ENCODE data around the gene TSPAN5.

TSPAN5 gene

GRCh38 chr4:98700656-98701055, 42.2 kb upstream of the TSPAN5 start:
- Histone ChIP-seq H3K79me1 (ENCODE audit: low read depth, low read length) (no peaks in the 10 kb centered on the region), H3K4me1 (ENCODE audit: control insufficient read depth in 2 of 2, insufficient read depth in 1 of 2, low read depth in 1 of 2, low read length in 2 of 2) (no peaks in the 10 kb centered on the region), H3K4ac (ENCODE audit: low read length) (no peak overlapping the region), H2AFZ (ENCODE audit: low read length) (no peak overlapping the region), H3K14ac (ENCODE audit: low read length) (no peak overlapping the region), H3K4me3 (ENCODE audit: low read length in 2 of 2) (no peak overlapping the region), H2BK15ac (ENCODE audit: low read length) (no peak overlapping the region), H3K18ac (ENCODE audit: low read length) (no peak overlapping the region), H2BK5ac (ENCODE audit: low read length) (no peak overlapping the region), H3K9ac (ENCODE audit: low read depth, low read length, poor library complexity) (no peak overlapping the region), H3K4me2 (ENCODE audit: insufficient read depth, low read length, poor library complexity, severe bottlenecking) (no peak overlapping the region), H4K8ac (ENCODE audit: low read depth, low read length) (no peak overlapping the region), H3K36me3 (replicated peaks in 1 of 2; ENCODE audit: control insufficient read depth in 2 of 2, insufficient read depth in 2 of 2, low read length in 2 of 2) (no peaks in the 10 kb centered on the region), H3K27me3 (ENCODE audit: control insufficient read depth in 3 of 3, insufficient read depth in 3 of 3, low read depth in 1 of 3, low read length in 3 of 3) (no peaks in the 10 kb centered on the region), H4K91ac (ENCODE audit: low read depth, low read length, poor library complexity) (no peak overlapping the region), H3K23ac (ENCODE audit: low read depth, low read length, poor library complexity) (no peak overlapping the region), H2BK12ac (ENCODE audit: low read length) (no peak overlapping the region), H3K27ac (replicated peaks; ENCODE audit: low read length) (no peak overlapping the region), H2AK5ac (ENCODE audit: low read depth, low read length) (no peak overlapping the region), H3K9me3 (replicated peaks in 1 of 2; ENCODE audit: control insufficient read depth in 2 of 2, insufficient read depth in 1 of 2, low read depth in 1 of 2, low read length in 2 of 2) (no peaks in the 10 kb centered on the region), H2BK120ac (ENCODE audit: low read depth, low read length) (no peak overlapping the region)
- WGBS, 2 donors (ENCODE audit: extremely low coverage in 2 of 2, insufficient read length in 2 of 2, insufficient replicate concordance in 1 of 2) = no CpG with 5 or more reads among the region's 3 CpGs
- DNase-seq (ENCODE audit: low spot score) = no peak

DNA sequence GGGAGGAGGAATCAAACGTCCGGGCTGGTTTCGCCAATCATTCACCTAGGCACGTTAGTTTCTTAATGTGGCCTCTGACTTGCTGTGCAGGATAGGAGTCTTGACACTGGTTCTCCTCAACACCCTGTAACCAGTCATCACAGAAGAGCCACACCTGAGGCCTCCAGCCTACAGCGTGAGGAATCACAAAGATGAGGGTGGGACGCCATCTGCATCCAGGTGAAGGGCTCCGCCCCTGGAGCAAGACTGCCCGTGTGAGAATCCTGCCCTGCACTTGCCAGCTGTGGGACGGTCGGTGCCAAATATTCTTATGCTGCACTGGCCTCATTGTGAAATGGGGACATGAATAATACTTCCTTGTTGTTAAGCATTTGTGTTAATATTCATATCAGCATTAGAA, 35.7 kb upstream of the TSPAN5 start:
- H3K14ac ChIP-seq (ENCODE audit: low read length) = no peak overlapping the region
- H3K4me3 ChIP-seq (ENCODE audit: low read length in 2 of 2) = no peak overlapping the region
- H2BK15ac ChIP-seq (ENCODE audit: low read length) = no peak overlapping the region
- H2BK120ac ChIP-seq (ENCODE audit: low read depth, low read length) = no peak overlapping the region
- H3K27ac ChIP-seq (replicated peaks; ENCODE audit: low read length) = no peak overlapping the region
- H3K27me3 ChIP-seq (ENCODE audit: control insufficient read depth in 3 of 3, insufficient read depth in 3 of 3, low read depth in 1 of 3, low read length in 3 of 3) = no peaks in the 10 kb centered on the region
- H3K79me1 ChIP-seq (ENCODE audit: low read depth, low read length) = no peaks in the 10 kb centered on the region
- no CpG with 5 or more reads among the region's 10 CpGs for WGBS, 2 donors (ENCODE audit: extremely low coverage in 2 of 2, insufficient read length in 2 of 2, insufficient replicate concordance in 1 of 2)
- H3K9me3 ChIP-seq (replicated peaks in 1 of 2; ENCODE audit: control insufficient read depth in 2 of 2, insufficient read depth in 1 of 2, low read depth in 1 of 2, low read length in 2 of 2) = peaks cover 0 to 2% of the 10 kb centered on the region in 2 donors
- no peak overlapping the region for H2BK5ac ChIP-seq (ENCODE audit: low read length)
- no peak overlapping the region for H3K4me2 ChIP-seq (ENCODE audit: insufficient read depth, low read length, poor library complexity, severe bottlenecking)
- H4K8ac ChIP-seq (ENCODE audit: low read depth, low read length) = no peak overlapping the region
- H3K23ac ChIP-seq (ENCODE audit: low read depth, low read length, poor library complexity) = no peak overlapping the region
- no peaks in the 10 kb centered on the region for H3K4me1 ChIP-seq (ENCODE audit: control insufficient read depth in 2 of 2, insufficient read depth in 1 of 2, low read depth in 1 of 2, low read length in 2 of 2)
- no peak overlapping the region for H2BK12ac ChIP-seq (ENCODE audit: low read length)
- H3K18ac ChIP-seq (ENCODE audit: low read length) = no peak overlapping the region
- no peak overlapping the region for H2AK5ac ChIP-seq (ENCODE audit: low read depth, low read length)
- H2AFZ ChIP-seq (ENCODE audit: low read length) = no peak overlapping the region
- H4K91ac ChIP-seq (ENCODE audit: low read depth, low read length, poor library complexity) = no peak overlapping the region
- no peaks in the 10 kb centered on the region for H3K36me3 ChIP-seq (replicated peaks in 1 of 2; ENCODE audit: control insufficient read depth in 2 of 2, insufficient read depth in 2 of 2, low read length in 2 of 2)
- H3K4ac ChIP-seq (ENCODE audit: low read length) = no peak overlapping the region
- no peak for DNase-seq (ENCODE audit: low spot score)
- no peak overlapping the region for H3K9ac ChIP-seq (ENCODE audit: low read depth, low read length, poor library complexity)

DNA sequence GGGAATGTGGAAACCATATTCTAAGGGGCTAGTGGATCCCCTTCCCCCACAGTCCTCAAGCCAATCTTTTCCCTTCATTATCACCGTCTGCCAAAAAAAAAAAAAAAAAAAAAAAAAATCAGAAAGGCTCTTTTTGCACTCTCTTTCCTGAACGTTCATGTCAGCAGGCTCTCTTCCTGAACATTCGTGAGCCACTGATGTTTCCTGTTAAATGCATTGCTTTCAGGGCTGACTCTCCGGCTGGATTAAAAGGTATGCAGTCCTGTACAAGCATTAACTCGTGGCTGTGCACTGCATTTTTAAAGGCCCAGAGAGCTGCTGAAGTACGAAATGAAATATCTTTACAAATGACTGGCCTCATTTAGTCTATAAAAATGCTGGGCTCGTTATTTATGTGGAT, 34.0 kb upstream of the TSPAN5 start:
- Histone ChIP-seq H3K4ac (ENCODE audit: low read length) (no peak overlapping the region), H3K4me2 (ENCODE audit: insufficient read depth, low read length, poor library complexity, severe bottlenecking) (no peak overlapping the region), H2BK120ac (ENCODE audit: low read depth, low read length) (no peak overlapping the region), H3K9me3 (replicated peaks in 1 of 2; ENCODE audit: control insufficient read depth in 2 of 2, insufficient read depth in 1 of 2, low read depth in 1 of 2, low read length in 2 of 2) (peaks cover 0 to 2% of the 10 kb centered on the region in 2 donors), H4K91ac (ENCODE audit: low read depth, low read length, poor library complexity) (no peak overlapping the region), H2AK5ac (ENCODE audit: low read depth, low read length) (no peak overlapping the region), H2BK15ac (ENCODE audit: low read length) (no peak overlapping the region), H3K79me1 (ENCODE audit: low read depth, low read length) (no peaks in the 10 kb centered on the region), H3K23ac (ENCODE audit: low read depth, low read length, poor library complexity) (no peak overlapping the region), H3K27me3 (ENCODE audit: control insufficient read depth in 3 of 3, insufficient read depth in 3 of 3, low read depth in 1 of 3, low read length in 3 of 3) (no peaks in the 10 kb centered on the region), H4K8ac (ENCODE audit: low read depth, low read length) (no peak overlapping the region), H2BK5ac (ENCODE audit: low read length) (no peak overlapping the region), H2BK12ac (ENCODE audit: low read length) (no peak overlapping the region), H3K4me1 (ENCODE audit: control insufficient read depth in 2 of 2, insufficient read depth in 1 of 2, low read depth in 1 of 2, low read length in 2 of 2) (no peaks in the 10 kb centered on the region), H3K14ac (ENCODE audit: low read length) (no peak overlapping the region), H2AFZ (ENCODE audit: low read length) (no peak overlapping the region), H3K9ac (ENCODE audit: low read depth, low read length, poor library complexity) (no peak overlapping the region), H3K18ac (ENCODE audit: low read length) (no peak overlapping the region), H3K36me3 (replicated peaks in 1 of 2; ENCODE audit: control insufficient read depth in 2 of 2, insufficient read depth in 2 of 2, low read length in 2 of 2) (no peaks in the 10 kb centered on the region), H3K27ac (replicated peaks; ENCODE audit: low read length) (no peak overlapping the region), H3K4me3 (ENCODE audit: low read length in 2 of 2) (no peak overlapping the region)
- DNase-seq (ENCODE audit: low spot score) = no peak
- no CpG with 5 or more reads among the region's 7 CpGs for WGBS, 2 donors (ENCODE audit: extremely low coverage in 2 of 2, insufficient read length in 2 of 2, insufficient replicate concordance in 1 of 2)

- H3K4me2 ChIP-seq (ENCODE audit: insufficient read depth, low read length, poor library complexity, severe bottlenecking) = no peak overlapping the region
- no peak overlapping the region for H2AFZ ChIP-seq (ENCODE audit: low read length)
- H3K27me3 ChIP-seq (ENCODE audit: control insufficient read depth in 3 of 3, insufficient read depth in 3 of 3, low read depth in 1 of 3, low read length in 3 of 3) = no peaks in the 10 kb centered on the region
- DNase-seq (ENCODE audit: low spot score) = no peak
- H4K8ac ChIP-seq (ENCODE audit: low read depth, low read length) = no peak overlapping the region
- no peak overlapping the region for H3K27ac ChIP-seq (replicated peaks; ENCODE audit: low read length)
- no peak overlapping the region for H2BK5ac ChIP-seq (ENCODE audit: low read length)
- no peak overlapping the region for H2BK12ac ChIP-seq (ENCODE audit: low read length)
- peaks cover 0 to 2% of the 10 kb centered on the region in 2 donors for H3K9me3 ChIP-seq (replicated peaks in 1 of 2; ENCODE audit: control insufficient read depth in 2 of 2, insufficient read depth in 1 of 2, low read depth in 1 of 2, low read length in 2 of 2)
- no peaks in the 10 kb centered on the region for H3K4me1 ChIP-seq (ENCODE audit: control insufficient read depth in 2 of 2, insufficient read depth in 1 of 2, low read depth in 1 of 2, low read length in 2 of 2)
- no peak overlapping the region for H3K4ac ChIP-seq (ENCODE audit: low read length)
- H2BK120ac ChIP-seq (ENCODE audit: low read depth, low read length) = no peak overlapping the region
- H3K18ac ChIP-seq (ENCODE audit: low read length) = no peak overlapping the region
- H3K79me1 ChIP-seq (ENCODE audit: low read depth, low read length) = no peaks in the 10 kb centered on the region
- no CpG with 5 or more reads among the region's 4 CpGs for WGBS, 2 donors (ENCODE audit: extremely low coverage in 2 of 2, insufficient read length in 2 of 2, insufficient replicate concordance in 1 of 2)
- no peak overlapping the region for H3K23ac ChIP-seq (ENCODE audit: low read depth, low read length, poor library complexity)
- H2BK15ac ChIP-seq (ENCODE audit: low read length) = no peak overlapping the region
- no peak overlapping the region for H2AK5ac ChIP-seq (ENCODE audit: low read depth, low read length)
- H3K36me3 ChIP-seq (replicated peaks in 1 of 2; ENCODE audit: control insufficient read depth in 2 of 2, insufficient read depth in 2 of 2, low read length in 2 of 2) = no peaks in the 10 kb centered on the region
- no peak overlapping the region for H3K4me3 ChIP-seq (ENCODE audit: low read length in 2 of 2)
- H3K9ac ChIP-seq (ENCODE audit: low read depth, low read length, poor library complexity) = no peak overlapping the region
- H3K14ac ChIP-seq (ENCODE audit: low read length) = no peak overlapping the region
- H4K91ac ChIP-seq (ENCODE audit: low read depth, low read length, poor library complexity) = no peak overlapping the region
Observed at GRCh38 chr4:98691588-98691987, 33.2 kb upstream of the TSPAN5 start.
